ENCODE results near the gene CRYBA2. TPM values are rescaled to one million over a fixed set of nuclear protein-coding genes. Genes with fewer than 3 reads are reported as not detected.

The CRYBA2 gene
- total and polyA plus RNA-seq, 2 of the 8 experiments (the other 6 are each of a cell fraction or from before 2014, with no cell fraction given) = not detected

GRCh38 chr2:218964041-218964771 lies 29.0 kb downstream of the CRYBA2 start:
- no peak for DNase-seq (ENCODE audit: low read depth in 1 of 2, low spot score in 2 of 2)
- TF ChIP-seq NRF1 (IDR thresholded peaks at IDR 0.05; ENCODE audit: low read depth, low read length) (no peak), SAP30 (IDR thresholded peaks at IDR 0.05; ENCODE audit: insufficient read depth, insufficient replicate concordance, low read length) (no peak), MAX (IDR thresholded peaks at IDR 0.05) (no peak), ZNF274 (IDR thresholded peaks at IDR 0.05; ENCODE audit: borderline replicate concordance, extremely low read depth, low read length) (no peak), CTBP2 (IDR thresholded peaks at IDR 0.05; ENCODE audit: borderline replicate concordance, insufficient read depth, insufficient read length, low read length) (no peak), BACH1 (IDR thresholded peaks at IDR 0.05; ENCODE audit: low read length) (peak; percentile 91), SP4 (IDR thresholded peaks at IDR 0.05; ENCODE audit: low read length) (no peak), RXRA (IDR thresholded peaks at IDR 0.05; ENCODE audit: insufficient read depth, low read depth, low read length) (no peak), CHD1 (IDR thresholded peaks at IDR 0.05; ENCODE audit: low read depth, low read length) (no peak), PHF8 (conservative IDR thresholded peaks at IDR 0.05; ENCODE audit: low read depth, low read length) (no peak), EZH2 (IDR thresholded peaks at IDR 0.05; ENCODE audit: low read depth, low read length, severe bottlenecking) (peak; percentile 10), BCL11A (IDR thresholded peaks at IDR 0.05; ENCODE audit: low read depth in 2 of 2, low read length in 2 of 2) (no peak)

More at GRCh38 chr2:218964041-218964771, 29.0 kb downstream of the CRYBA2 start:
- H2BK15ac ChIP-seq (ENCODE audit: low read length) = no peak overlapping the region
- ChIA-PET POLR2A (ENCODE audit: partially characterized antibody) (interaction anchor here (1.6 kb wide), 1 partner anchor 11 kb away, joined by 3 read pairs; no protein-coding TSS in a partner anchor), CTCF (ENCODE audit: partially characterized antibody) (interaction anchor here (0.6 to 3.7 kb wide), 9 partner anchors 11 to 121 kb away, joined by 3 to 28 read pairs (median 4); no protein-coding TSS in a partner anchor)
- H3K9me3 ChIP-seq (ENCODE audit: insufficient read depth in 2 of 2, low read depth in 1 of 2, low read length in 1 of 2) = peaks cover 0 to 2% of the 10 kb centered on the region in 2 experiments; a peak in 1 of 4 replicates
- FAIRE-seq = no peak
- H3K4ac ChIP-seq (replicated peaks; ENCODE audit: insufficient read length, low read depth, low read length) = no peak overlapping the region
- 80% methylated on average over 5 of the region's 5 CpGs; no CpG with 5 or more reads in 1 of the 2 experiments for WGBS, 2 experiments (ENCODE audit: extremely low coverage in 1 of 2, insufficient coverage in 1 of 2, insufficient read length in 1 of 2, insufficient replicate concordance in 2 of 2, low coverage in 1 of 2, low lambda C conversion rate in 2 of 2, missing lambda C conversion rate in 1 of 2)
- no peak overlapping the region for H3K18ac ChIP-seq (ENCODE audit: extremely low read depth, low read length)
- no peak overlapping the region for H3K4me3 ChIP-seq (ENCODE audit: extremely low read depth in 1 of 4, insufficient read depth in 2 of 4, low read depth in 3 of 4, low read length in 4 of 4)
- no peak overlapping the region for H2AK5ac ChIP-seq (ENCODE audit: low read depth, low read length)
- H3K27me3 ChIP-seq (replicated peaks in 1 of 4; ENCODE audit: control insufficient read depth in 3 of 4, extremely low read depth in 1 of 4, insufficient read depth in 3 of 4, low read length in 3 of 4) = peaks cover 25 to 36% (median 32%) of the 10 kb centered on the region in 4 experiments
- no peak overlapping the region for H2BK120ac ChIP-seq (replicated peaks; ENCODE audit: low read depth, low read length)
- no peak overlapping the region for H2AFZ ChIP-seq (ENCODE audit: low read length)
- H2BK5ac ChIP-seq (ENCODE audit: low read depth, low read length) = peak overlapping the region; percentile 61; the same call in 1 of the 2 replicates
- peaks cover 9% of the 10 kb centered on the region for H3K23me2 ChIP-seq (ENCODE audit: low read depth, low read length)
- H3K56ac ChIP-seq (replicated peaks; ENCODE audit: insufficient read length, low read depth, low read length) = no peak overlapping the region
- peaks cover 2 to 12% of the 10 kb centered on the region in 2 experiments for H4K20me1 ChIP-seq (replicated peaks in 1 of 2; ENCODE audit: control insufficient read depth in 1 of 2, insufficient read depth in 2 of 2, low read length in 2 of 2)
- H4K91ac ChIP-seq (replicated peaks; ENCODE audit: insufficient read length, low read length) = no peak overlapping the region
- H3K36me3 ChIP-seq (ENCODE audit: control insufficient read depth in 2 of 4, insufficient read depth in 4 of 4, low read length in 3 of 4) = peaks cover 0 to 15% (median 0%) of the 10 kb centered on the region in 4 experiments; a peak in 1 of 8 replicates
- no peak overlapping the region for H3K9ac ChIP-seq (replicated peaks in 1 of 4; ENCODE audit: extremely low read depth in 1 of 4, low read depth in 3 of 4, low read length in 3 of 4)
- H4K8ac ChIP-seq (ENCODE audit: extremely low read depth, insufficient read depth, low read length) = no peak overlapping the region
- 0 out of 2 replicates have a peak overlapping the region, but pooled peaks have one; percentile 18 for H2BK12ac ChIP-seq (ENCODE audit: low read depth, low read length)
- no peaks in the 10 kb centered on the region for H3K79me1 ChIP-seq (ENCODE audit: low read depth, low read length)
- H3K4me2 ChIP-seq (ENCODE audit: insufficient read depth in 1 of 2, low read depth in 2 of 2, low read length in 2 of 2) = peak overlapping the region; percentile 84 to 86; a peak in 3 of 4 replicates
- H3K27ac ChIP-seq (ENCODE audit: low read depth, low read length) = no peak overlapping the region
- H3K23ac ChIP-seq (ENCODE audit: insufficient read length) = no peak overlapping the region
- no peak overlapping the region for H2BK20ac ChIP-seq (ENCODE audit: low read length)
- H4K5ac ChIP-seq (ENCODE audit: insufficient read length, low read depth, low read length) = no peak overlapping the region
- peaks cover 9 to 26% (median 16%) of the 10 kb centered on the region in 4 experiments for H3K4me1 ChIP-seq (replicated peaks in 1 of 4; ENCODE audit: control insufficient read depth in 3 of 4, insufficient read depth in 4 of 4, low read length in 3 of 4)
- H3K14ac ChIP-seq (ENCODE audit: insufficient read length) = no peak overlapping the region
- H3K79me2 ChIP-seq (ENCODE audit: control insufficient read depth in 1 of 2, insufficient read depth in 2 of 2, low read length in 2 of 2) = no peaks in the 10 kb centered on the region
